Central memory CD8-positive, alpha-beta T cell (primary cell): ENCODE results near the gene TBX4.
"Not testable (repeated sequence)": the region's sequence is repeated elsewhere in the genome, so short reads cannot be mapped to it uniquely, and the experiment has no call there.

Experiments
- ATAC-seq: fragments of 150-1000 bp; cut with Tn5 transposase; replicated peaks from 2 replicates; pipeline ENCODE4 v1.10.0; 2022; ENCODE audit warnings: mild to moderate bottlenecking, moderate FRiP score, moderate number of reproducible peaks; ENCODE audit not compliant: poor library complexity, severe bottlenecking; ENCODE audit errors: extremely low read depth
- DNase-seq, 2 donors: peaks; one replicate each; pipeline ENCODE4 v3.0.0; 2021; ENCODE audit warnings: low spot score in 2 of 2
- H3K27ac Mint-ChIP-seq: one replicate; pipeline ENCODE4 v1.8.0; 2022; ENCODE audit warnings: low read depth, mild to moderate bottlenecking, moderate library complexity, mixed read lengths
- H3K27me3 Mint-ChIP-seq: one replicate; pipeline ENCODE4 v1.8.0; 2022; ENCODE audit warnings: mixed read lengths
- H3K36me3 Mint-ChIP-seq: one replicate; pipeline ENCODE4 v1.8.0; 2022; ENCODE audit warnings: mild to moderate bottlenecking, moderate library complexity, mixed read lengths; ENCODE audit not compliant: insufficient read depth
- H3K4me1 Mint-ChIP-seq: one replicate; pipeline ENCODE4 v1.8.0; 2022; ENCODE audit warnings: mixed read lengths
- H3K4me3 Mint-ChIP-seq: one replicate; pipeline ENCODE4 v1.8.0; 2022; ENCODE audit warnings: mild to moderate bottlenecking, moderate library complexity, mixed read lengths
- H3K9me3 Mint-ChIP-seq: one replicate; pipeline ENCODE4 v1.8.0; 2022; ENCODE audit warnings: mixed read lengths

Gene TBX4

DNA sequence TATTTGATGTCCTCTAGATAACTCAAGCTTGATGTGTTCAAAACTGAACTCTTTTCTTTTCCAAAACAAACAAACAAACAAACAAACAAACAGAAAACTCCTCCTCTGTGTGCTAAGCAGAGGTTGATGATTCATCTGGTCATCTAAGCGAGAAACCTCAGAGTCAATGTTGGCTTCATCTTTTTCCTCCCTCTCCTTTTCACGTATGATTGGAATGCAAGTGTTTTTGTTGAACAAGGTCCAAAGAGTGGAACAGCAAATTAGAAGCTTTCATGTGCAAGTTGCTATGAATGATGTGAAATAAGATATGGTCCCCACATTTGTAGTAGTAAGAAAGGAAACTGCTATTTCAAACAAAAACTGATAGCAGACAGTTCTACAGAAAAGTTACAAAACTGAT is 52.5 kb downstream of the TBX4 start:
- H3K4me1 Mint-ChIP-seq, result no peaks in the 10 kb centered on the region
- H3K27ac Mint-ChIP-seq, result no peak overlapping the region
- no peak for ATAC-seq
- no peak for DNase-seq
- H3K36me3 Mint-ChIP-seq, result no peaks in the 10 kb centered on the region
- peaks cover 64% of the 10 kb centered on the region for H3K27me3 Mint-ChIP-seq
- no peak overlapping the region for H3K4me3 Mint-ChIP-seq
- H3K9me3 Mint-ChIP-seq, result no peaks in the 10 kb centered on the region

DNA sequence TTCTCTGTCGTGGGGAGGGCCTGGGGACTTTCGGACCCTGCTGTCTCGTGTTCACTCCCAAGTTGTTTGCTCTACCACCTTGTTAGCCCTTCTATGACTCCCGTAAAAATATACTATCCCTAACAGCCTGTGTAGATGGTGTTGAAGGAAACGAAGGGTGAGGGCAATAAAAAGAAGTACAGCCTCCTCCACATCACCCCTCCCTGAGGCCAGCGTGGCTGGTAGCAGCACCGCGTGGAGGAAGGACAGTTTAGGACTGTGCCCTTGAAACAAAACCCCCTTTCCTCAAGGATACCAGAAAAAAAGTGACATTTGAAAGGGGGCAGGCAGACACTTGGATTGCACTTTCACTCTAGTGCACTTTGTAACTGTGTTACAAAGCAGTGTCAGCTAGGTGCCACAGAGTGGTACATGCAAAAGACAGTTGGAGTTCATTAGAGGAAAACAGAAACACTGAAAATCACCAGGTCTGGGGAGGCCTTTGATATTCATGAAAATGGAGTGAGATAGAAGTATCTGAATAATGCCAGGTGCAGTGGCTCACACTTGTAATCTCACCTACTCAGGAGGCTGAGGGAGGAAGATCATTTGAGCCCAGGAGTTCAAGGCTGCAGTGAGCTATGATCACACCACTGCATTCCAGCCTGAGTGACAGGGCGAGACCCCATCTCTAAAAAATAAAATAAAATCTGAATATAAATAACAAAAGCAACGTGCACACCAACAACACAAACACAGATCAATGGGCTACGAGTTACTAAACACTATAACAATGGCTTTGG is 53.8 kb downstream of the TBX4 start:
- Mint-ChIP-seq H3K4me3 (no peak overlapping the region), H3K27me3 (peaks cover 63% of the 10 kb centered on the region)

DNA sequence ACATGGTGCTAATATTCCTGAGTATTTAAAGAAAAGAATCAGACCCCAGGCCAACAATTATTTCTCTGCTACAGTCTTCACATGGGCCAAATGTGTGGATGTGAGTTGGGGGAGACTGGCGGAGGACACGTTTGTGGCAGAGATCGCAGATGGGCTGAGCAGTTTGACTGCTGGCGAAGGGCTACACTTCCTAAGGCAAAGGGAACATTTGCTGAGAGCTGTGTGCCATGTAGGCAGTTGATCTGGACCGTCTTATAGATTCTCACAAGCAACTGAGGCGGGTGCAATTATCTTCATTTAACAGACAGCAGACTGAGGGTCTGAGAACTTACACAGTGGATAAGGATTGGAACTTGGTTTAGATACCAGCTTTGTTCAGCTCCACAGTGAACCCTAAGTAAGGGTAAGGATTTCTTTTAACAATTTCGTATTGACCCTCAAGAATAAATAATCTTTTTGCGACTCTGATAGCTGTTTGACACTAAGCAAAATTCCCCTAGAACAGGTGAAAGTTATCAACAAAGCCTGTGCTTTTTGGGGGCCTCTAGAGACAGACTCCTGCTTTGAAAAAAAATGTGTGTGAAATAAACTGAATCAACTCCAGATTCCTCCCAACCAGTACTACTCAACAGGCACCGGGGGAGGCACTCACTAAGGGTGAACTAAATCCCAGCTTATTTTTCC is 55.3 kb downstream of the TBX4 start:
- DNase-seq, result no peak
- H3K27ac Mint-ChIP-seq, result no peak overlapping the region
- no peak for ATAC-seq
- no peak overlapping the region for H3K4me3 Mint-ChIP-seq
- no peaks in the 10 kb centered on the region for H3K4me1 Mint-ChIP-seq
- no peaks in the 10 kb centered on the region for H3K36me3 Mint-ChIP-seq
- H3K9me3 Mint-ChIP-seq, result no peaks in the 10 kb centered on the region
- peaks cover 48% of the 10 kb centered on the region for H3K27me3 Mint-ChIP-seq

More for the DNA sequence above, 53.8 kb downstream of the TBX4 start:
- DNase-seq (no peak), ATAC-seq (no peak)
- H3K36me3 Mint-ChIP-seq, result no peaks in the 10 kb centered on the region
- no peaks in the 10 kb centered on the region for H3K9me3 Mint-ChIP-seq
- H3K4me1 Mint-ChIP-seq, result no peaks in the 10 kb centered on the region
- no peak overlapping the region for H3K27ac Mint-ChIP-seq

DNA sequence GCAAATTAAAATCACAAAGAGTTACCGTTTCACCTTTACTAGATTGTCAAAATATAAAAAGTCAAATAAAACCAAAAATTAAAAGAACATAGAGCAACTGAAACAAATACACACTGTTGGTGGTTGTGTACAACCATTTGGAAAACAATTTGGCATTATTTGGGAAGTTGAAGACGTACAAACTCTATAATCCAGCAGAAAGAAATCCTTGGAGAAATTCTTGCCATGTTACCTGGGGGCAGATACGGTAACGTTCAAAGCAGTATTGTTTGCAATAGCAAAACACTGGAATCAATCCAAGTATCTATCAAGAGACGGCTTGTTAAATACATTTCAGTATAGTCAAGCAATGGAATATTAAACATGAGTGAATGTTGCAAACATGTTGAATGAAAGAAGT is 56.7 kb downstream of the TBX4 start:
- H3K9me3 Mint-ChIP-seq, result no peaks in the 10 kb centered on the region
- no peaks in the 10 kb centered on the region for H3K4me1 Mint-ChIP-seq
- no peaks in the 10 kb centered on the region for H3K36me3 Mint-ChIP-seq
- no peak for ATAC-seq
- no peak overlapping the region for H3K4me3 Mint-ChIP-seq
- no peak for DNase-seq
- H3K27ac Mint-ChIP-seq, result no peak overlapping the region
- peaks cover 49% of the 10 kb centered on the region for H3K27me3 Mint-ChIP-seq

GRCh38 chr17:61509454-61509853 is 57.2 kb downstream of the TBX4 start:
- ATAC-seq, H3K9me3 Mint-ChIP-seq, H3K36me3 Mint-ChIP-seq, H3K4me3 Mint-ChIP-seq, DNase-seq, H3K27ac Mint-ChIP-seq, H3K4me1 Mint-ChIP-seq: not testable (repeated sequence)
- peaks cover 53% of the 10 kb centered on the region for H3K27me3 Mint-ChIP-seq

DNA sequence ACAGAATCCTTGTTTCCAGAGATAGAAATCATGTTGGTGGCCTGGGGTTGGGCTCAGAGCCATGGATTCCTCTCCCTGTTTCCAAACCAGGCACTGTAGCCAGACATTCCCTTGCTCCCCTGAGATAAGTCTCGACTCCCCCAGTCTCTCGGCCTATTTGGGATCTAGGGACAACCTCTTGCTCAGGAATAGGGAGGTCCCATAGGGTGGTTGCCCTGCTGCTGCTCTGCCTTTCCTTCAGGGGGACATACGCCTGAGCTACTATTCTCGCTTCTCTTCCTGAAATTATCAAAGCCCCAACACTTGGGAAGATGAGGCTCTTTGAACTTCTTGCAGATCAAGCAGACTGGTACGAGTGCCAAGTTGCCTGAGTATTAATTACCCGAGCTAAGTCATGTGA is 58.0 kb downstream of the TBX4 start:
- no peaks in the 10 kb centered on the region for H3K9me3 Mint-ChIP-seq
- DNase-seq (no peak), ATAC-seq (no peak)
- H3K36me3 Mint-ChIP-seq, result no peaks in the 10 kb centered on the region
- no peaks in the 10 kb centered on the region for H3K4me1 Mint-ChIP-seq
- H3K27ac Mint-ChIP-seq, result no peak overlapping the region
- H3K27me3 Mint-ChIP-seq, result peaks cover 49% of the 10 kb centered on the region
- no peak overlapping the region for H3K4me3 Mint-ChIP-seq

DNA sequence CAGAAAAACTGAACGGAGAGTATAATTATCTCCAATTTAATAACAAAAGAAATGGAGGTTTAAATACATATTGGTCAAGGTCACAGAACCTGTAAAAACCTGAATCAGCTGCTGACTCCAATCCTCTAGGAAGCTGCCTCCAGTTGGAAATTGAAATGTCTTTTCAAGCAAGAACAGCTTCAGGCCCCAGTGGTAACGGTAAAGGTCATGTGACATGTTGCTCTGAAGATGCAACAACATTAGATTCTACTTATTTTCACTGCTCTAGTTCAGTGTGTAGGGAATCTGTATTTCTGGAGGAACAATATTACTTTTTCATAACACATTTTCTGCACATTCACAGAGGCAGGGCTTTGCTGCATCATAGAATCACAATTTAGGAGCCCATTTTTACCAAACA is 58.8 kb downstream of the TBX4 start:
- H3K27ac Mint-ChIP-seq, result no peak overlapping the region
- H3K4me3 Mint-ChIP-seq, result no peak overlapping the region
- peaks cover 41% of the 10 kb centered on the region for H3K27me3 Mint-ChIP-seq
- DNase-seq, result no peak
- no peaks in the 10 kb centered on the region for H3K9me3 Mint-ChIP-seq
- H3K36me3 Mint-ChIP-seq, result no peaks in the 10 kb centered on the region
- ATAC-seq, result no peak
- H3K4me1 Mint-ChIP-seq, result no peaks in the 10 kb centered on the region

DNA sequence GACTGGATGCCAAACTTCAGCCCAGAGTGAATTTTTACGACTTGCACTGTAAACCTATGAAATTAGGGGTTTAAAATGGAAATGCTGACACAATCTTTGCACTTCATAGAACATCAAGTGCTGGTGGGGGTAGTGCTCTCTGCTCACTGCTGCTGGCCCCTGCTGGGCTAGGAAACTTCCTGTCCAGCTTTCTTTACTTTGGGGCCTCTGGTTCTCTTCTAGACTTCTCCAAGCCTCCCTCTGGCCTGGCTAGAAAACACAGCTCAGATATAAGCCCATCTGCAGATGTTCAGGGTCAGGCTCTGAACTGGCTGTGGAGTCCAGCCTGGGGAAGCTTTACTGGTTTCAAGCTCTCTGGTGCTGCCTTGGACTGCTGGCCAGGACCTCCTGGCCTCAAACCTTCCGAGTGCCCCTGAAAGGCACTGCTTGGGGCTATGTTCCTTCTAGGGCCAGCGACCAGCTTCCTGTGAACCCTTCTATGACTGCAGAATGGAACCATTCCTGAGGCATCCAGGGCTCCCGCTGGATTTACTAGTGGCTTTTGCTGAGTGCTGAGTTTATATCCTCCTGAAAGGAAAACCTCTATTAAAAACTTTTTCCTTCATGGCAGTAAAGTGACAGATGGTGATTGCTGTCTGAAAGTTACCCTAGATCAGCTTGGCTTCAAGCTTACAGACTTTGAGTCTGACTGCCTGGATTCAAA is 59.4 kb downstream of the TBX4 start:
- ATAC-seq, result no peak
- Mint-ChIP-seq H3K4me3 (no peak overlapping the region), H3K4me1 (no peaks in the 10 kb centered on the region), H3K27ac (no peak overlapping the region), H3K27me3 (peaks cover 35% of the 10 kb centered on the region), H3K36me3 (no peaks in the 10 kb centered on the region), H3K9me3 (no peaks in the 10 kb centered on the region)
- no peak for DNase-seq

GRCh38 chr17:61514491-61514890 is 62.3 kb downstream of the TBX4 start:
- no peak for ATAC-seq
- H3K4me3 Mint-ChIP-seq, result no peak overlapping the region
- no peaks in the 10 kb centered on the region for H3K4me1 Mint-ChIP-seq
- no peak overlapping the region for H3K27ac Mint-ChIP-seq
- peaks cover 18% of the 10 kb centered on the region for H3K27me3 Mint-ChIP-seq
- no peak for DNase-seq
- no peaks in the 10 kb centered on the region for H3K9me3 Mint-ChIP-seq
- no peaks in the 10 kb centered on the region for H3K36me3 Mint-ChIP-seq

GRCh38 chr17:61517265-61517664 is 65.0 kb downstream of the TBX4 start:
- no peak for DNase-seq
- Mint-ChIP-seq H3K27me3 (peaks cover 23% of the 10 kb centered on the region), H3K27ac (no peak overlapping the region)

DNA sequence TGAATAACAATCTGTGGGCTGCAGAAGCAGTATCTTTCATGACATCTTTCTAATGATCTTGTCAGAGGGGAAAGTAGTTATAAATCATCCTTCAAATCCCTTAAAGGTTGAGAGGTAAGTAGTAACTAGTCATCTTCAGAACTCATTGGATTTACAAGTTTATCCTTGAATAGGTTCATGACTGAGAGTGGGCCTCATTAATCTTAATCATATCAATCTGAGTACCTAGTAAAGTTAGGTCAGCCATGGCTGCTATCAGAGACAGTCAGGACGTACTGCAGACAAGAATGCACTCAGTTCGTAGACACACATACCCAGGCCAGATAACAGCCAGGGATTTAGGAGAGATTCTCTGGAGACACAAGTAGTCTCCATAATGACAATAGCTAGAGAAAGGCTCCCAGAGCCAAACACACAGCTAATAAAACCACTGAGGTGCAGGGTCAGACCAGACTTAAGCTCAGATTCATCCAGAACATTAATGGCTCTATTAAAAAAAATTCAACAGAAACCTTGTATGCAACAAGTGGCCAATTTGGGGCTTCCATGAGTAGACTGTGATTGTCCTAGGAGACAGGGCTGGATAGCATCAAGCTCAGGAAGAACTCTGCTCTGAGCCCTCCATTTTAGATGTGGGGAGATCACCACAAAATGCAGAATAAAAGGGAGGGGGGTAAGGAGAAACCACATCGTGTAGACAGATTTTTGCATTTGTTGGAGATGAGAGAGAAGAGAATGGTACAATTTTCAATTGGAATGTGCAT is 65.8 kb downstream of the TBX4 start:
- Mint-ChIP-seq H3K4me3 (no peak overlapping the region), H3K4me1 (no peaks in the 10 kb centered on the region), H3K27ac (no peak overlapping the region), H3K36me3 (no peaks in the 10 kb centered on the region), H3K27me3 (peaks cover 31% of the 10 kb centered on the region), H3K9me3 (no peaks in the 10 kb centered on the region)
- DNase-seq (no peak), ATAC-seq (no peak)

More at GRCh38 chr17:61517265-61517664, 65.0 kb downstream of the TBX4 start:
- H3K9me3 Mint-ChIP-seq, result no peaks in the 10 kb centered on the region
- no peaks in the 10 kb centered on the region for H3K4me1 Mint-ChIP-seq
- H3K4me3 Mint-ChIP-seq, result no peak overlapping the region
- H3K36me3 Mint-ChIP-seq, result no peaks in the 10 kb centered on the region
- ATAC-seq, result no peak

- H3K36me3 Mint-ChIP-seq, result peaks cover 2% of the 10 kb centered on the region
- H3K27me3 Mint-ChIP-seq, result peaks cover 37% of the 10 kb centered on the region
- DNase-seq (no peak), ATAC-seq (no peak)
- H3K27ac Mint-ChIP-seq, result no peak overlapping the region
- no peak overlapping the region for H3K4me3 Mint-ChIP-seq
- no peaks in the 10 kb centered on the region for H3K4me1 Mint-ChIP-seq
- no peaks in the 10 kb centered on the region for H3K9me3 Mint-ChIP-seq
These were observed 66.9 kb downstream of the TBX4 start for GRCh38 chr17:61519139-61519538.
